GM19351 (cell line): ENCODE measurements around the gene SAP30BP.
A peak's percentile ranks its signal among the peaks of the same experiment; 100 is the strongest.

Source experiments
- ATAC-seq: cut with Tn5 transposase; IDR thresholded peaks from one replicate; pipeline ENCODE4 v1.9.1; 2021; ENCODE audit warnings: mild to moderate bottlenecking, moderate library complexity; ENCODE audit not compliant: unreplicated experiment

The SAP30BP gene

GRCh38 chr17:75646638-75646992, 20.5 kb upstream of the SAP30BP start:
- no peak for ATAC-seq

- ATAC-seq = no peak
Observed at GRCh38 chr17:75647061-75647460, 20.1 kb upstream of the SAP30BP start.

GRCh38 chr17:75647921-75648320, 19.2 kb upstream of the SAP30BP start:
- no peak for ATAC-seq

- no peak for ATAC-seq
Observed at GRCh38 chr17:75649687-75650086, 17.5 kb upstream of the SAP30BP start.

- ATAC-seq = no peak
Observed at GRCh38 chr17:75650874-75651273, 16.3 kb upstream of the SAP30BP start.

GRCh38 chr17:75652341-75652740, 14.8 kb upstream of the SAP30BP start:
- no peak for ATAC-seq

GRCh38 chr17:75652934-75653549, 14.1 kb upstream of the SAP30BP start:
- no peak for ATAC-seq

GRCh38 chr17:75654176-75654575, 13.0 kb upstream of the SAP30BP start:
- no peak for ATAC-seq

- no peak for ATAC-seq
Observed at GRCh38 chr17:75658237-75658636, 8.9 kb upstream of the SAP30BP start.

GRCh38 chr17:75661531-75661930, 5.6 kb upstream of the SAP30BP start:
- no peak for ATAC-seq

GRCh38 chr17:75662511-75662910, 4.6 kb upstream of the SAP30BP start:
- ATAC-seq = no peak

GRCh38 chr17:75664099-75664549, 3.0 kb upstream of the SAP30BP start:
- peak; percentile 76 for ATAC-seq

- ATAC-seq = no peak
Observed at GRCh38 chr17:75665981-75666380, 1.2 kb upstream of the SAP30BP start.

GRCh38 chr17:75667825-75668224, 687 bp downstream of the SAP30BP start:
- ATAC-seq = no peak

GRCh38 chr17:75668489-75668888, 1.4 kb downstream of the SAP30BP start:
- ATAC-seq = no peak

GRCh38 chr17:75670868-75671267, 3.7 kb downstream of the SAP30BP start:
- ATAC-seq = no peak

GRCh38 chr17:75672011-75672410, 4.9 kb downstream of the SAP30BP start:
- ATAC-seq = no peak

- ATAC-seq = no peak
Observed at GRCh38 chr17:75673487-75673886, 6.3 kb downstream of the SAP30BP start.

GRCh38 chr17:75676461-75676860, 9.3 kb downstream of the SAP30BP start:
- no peak for ATAC-seq

- no peak for ATAC-seq
Observed at GRCh38 chr17:75679706-75680211, 12.6 kb downstream of the SAP30BP start.

- no peak for ATAC-seq
Observed at GRCh38 chr17:75680431-75680830, 13.3 kb downstream of the SAP30BP start.

GRCh38 chr17:75681289-75681688, 14.2 kb downstream of the SAP30BP start:
- ATAC-seq = no peak

GRCh38 chr17:75683583-75683982, 16.4 kb downstream of the SAP30BP start:
- ATAC-seq = no peak
